UCSD-AML1 (cell line): Measurements from ENCODE around the gene TFCP2L1.

Source experiments
- DNase-seq: peaks from one replicate; lab custom pipeline; 2025; ENCODE audit not compliant: unreplicated experiment; lab: John Stamatoyannopoulos, UW

Gene TFCP2L1

DNA sequence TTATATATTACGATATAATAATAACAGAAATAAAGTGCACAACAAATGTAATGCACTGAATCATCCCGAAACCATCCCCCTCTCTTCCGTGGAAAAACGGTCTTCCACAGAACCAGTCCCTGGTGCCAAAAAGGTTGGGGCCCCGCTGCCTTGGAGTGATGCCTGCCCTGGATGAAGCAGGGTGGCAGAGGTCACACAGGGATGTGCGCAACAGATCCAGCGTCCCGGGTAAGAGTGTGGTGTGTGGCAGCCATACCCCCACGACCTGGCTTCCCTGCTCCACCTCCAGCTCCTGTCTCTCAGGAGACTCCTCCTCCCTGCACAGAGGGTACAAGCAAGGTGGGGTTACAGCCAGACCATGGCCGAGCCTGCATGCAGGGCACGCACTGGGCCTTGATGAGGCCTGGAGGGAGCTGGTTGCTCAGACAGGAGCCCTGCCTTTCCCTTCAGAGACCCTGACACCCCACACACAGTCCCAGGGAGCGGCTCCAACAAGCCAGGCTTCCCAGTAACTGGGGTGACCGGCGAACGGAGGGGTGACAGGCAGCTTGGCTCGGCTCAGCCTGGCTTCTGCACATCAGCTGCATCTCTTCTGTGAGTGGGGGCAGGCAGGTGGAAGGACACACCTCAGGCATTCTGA lies 41.1 kb downstream of the TFCP2L1 start:
- DNase-seq = no peak

DNA sequence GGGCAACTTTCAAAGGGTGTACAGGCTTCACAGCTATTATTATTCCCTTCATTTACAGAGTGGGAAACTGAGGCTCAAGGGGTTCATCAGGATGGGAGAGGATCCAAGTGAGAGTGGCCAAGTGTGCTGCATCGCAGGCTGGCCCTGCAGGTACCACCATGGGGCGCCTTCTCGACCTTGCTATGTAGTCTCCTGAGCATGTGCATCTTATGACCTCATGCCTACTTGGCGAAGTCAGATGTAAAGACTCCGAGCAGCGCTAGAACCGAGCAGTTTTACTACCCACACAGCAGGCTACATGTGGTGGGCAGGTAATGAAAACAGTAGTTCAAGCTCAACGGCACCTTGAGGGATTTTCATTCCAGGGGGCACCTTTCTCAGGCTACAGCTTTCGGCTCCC lies 42.0 kb downstream of the TFCP2L1 start:
- DNase-seq = no peak

DNA sequence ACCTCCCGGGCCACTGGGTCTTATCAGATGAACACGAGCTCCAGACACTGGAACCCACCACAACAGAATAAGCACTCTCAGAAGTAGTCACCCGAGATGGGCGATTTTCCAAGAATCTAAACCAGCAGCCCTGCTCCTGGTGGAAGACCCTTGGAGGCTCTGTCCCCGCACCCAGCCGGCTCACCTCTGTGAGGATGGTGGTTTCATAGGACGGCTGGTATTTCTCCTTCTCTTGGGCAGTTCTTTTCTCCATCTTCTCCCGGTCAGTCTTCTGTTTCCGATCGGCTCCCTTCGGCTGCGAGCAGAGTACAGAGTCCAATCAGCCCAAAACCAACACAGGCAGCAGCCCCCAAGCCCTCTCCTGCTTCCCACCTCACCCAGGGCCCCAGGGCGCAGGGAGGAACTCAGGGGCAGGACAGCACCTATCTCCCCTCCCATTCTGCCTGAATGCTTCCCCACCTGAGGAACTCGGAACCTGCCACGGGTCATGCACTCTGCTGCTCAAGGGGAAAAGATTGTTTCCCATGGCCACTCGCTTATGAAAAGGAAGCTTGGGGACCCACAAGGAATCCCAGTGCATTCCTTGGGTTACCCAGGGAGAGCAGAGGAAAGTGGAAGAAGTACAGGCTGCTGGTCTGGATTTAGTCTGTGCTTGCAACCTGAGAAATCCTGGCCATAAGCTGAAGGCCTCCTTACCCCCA lies 42.7 kb downstream of the TFCP2L1 start:
- DNase-seq = no peak

DNA sequence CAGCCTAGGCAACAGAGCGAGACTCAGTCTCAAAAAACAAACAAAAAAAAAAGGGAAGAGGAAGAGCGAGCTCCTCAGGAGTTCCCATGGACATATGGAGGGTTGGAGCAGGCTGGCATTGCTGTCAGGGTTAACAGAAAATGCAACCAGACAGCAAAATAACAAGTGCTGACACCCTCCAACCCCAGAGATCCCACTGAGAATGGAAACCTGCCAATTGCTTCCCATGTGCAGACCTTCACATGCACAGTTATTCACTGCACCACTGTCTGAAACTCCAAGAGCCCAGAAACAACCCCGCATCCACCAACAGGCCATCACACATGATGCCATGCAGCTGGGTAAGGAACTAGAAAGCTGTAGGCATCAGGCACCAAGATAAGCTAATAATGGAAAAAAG lies 43.5 kb downstream of the TFCP2L1 start:
- DNase-seq = no peak

DNA sequence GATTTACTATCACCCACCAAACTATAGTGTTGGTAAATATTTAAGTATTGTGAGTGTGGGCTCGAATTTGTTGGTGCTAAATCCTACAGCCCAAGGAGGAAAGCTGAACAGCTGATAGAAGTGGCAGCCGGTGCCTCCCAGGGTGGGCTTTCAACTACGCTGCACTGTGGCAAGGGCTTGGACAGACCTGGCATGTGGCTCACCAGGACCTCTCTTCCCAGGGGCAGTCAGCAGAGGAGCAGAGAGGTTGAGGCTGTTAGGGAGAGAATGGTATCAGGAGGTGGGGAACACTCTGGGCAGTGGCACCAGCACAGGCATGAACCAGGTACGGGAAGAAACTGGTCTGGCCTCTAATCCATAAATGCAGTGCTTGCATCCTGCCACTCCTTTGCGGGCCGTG lies 44.6 kb downstream of the TFCP2L1 start:
- no peak for DNase-seq

DNA sequence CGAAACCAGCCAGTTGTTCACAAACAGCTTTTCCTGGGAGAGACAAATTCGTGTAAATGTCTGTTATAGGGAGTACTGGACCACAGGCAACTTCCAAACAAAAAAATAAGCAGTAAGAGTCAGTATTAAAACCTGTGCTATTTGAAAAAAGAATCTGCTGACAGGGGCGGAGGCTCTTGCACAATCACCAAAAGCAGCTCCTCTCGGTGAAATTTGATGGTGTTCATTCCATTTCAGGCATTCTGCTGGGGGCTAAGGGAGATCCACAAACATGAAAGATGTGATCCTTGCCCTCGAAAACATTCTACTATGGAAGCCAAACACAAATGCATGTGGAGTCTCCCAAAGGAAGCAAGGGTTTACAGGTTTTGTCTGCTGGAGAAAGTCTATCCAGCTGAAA lies 45.0 kb downstream of the TFCP2L1 start:
- no peak for DNase-seq

DNA sequence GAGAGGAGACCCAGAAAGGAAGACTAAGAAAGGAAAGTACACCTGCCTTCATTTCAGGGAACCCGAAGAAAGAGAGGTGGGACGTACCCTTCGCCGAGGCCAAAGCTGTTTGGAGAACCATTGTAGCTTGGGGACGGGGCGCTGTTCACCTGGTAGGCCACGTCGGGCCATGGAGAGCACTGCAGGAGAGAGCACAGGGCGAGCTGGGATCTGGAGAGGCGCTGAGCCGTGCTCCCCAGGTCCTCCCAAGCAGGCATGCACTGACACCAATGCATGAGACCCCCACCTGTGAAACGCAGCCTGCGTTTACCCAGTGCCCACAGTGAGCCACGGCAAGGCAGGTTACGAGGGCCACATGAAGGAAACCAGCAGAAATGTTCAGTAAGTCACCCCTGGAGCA lies 45.5 kb downstream of the TFCP2L1 start:
- DNase-seq = no peak

DNA sequence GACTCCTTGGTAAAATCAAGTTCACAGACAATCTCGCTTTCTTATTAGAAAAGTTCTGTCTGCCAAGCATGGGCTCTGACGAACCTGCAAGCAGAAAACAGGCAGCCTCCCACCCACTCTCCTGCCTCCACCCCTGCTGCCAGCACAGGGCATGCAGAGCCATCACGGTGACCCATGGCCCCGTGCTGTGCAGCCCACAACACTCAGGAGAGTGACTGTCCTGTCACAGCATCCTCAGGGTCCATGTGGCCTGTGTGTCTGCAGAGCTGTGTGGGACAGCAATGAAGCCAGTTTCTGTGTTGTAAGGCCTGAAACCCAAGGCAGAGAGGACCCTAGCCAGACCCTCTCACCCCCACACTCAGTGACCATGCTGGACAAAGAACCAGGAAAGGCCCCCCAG lies 46.2 kb downstream of the TFCP2L1 start:
- DNase-seq = no peak

DNA sequence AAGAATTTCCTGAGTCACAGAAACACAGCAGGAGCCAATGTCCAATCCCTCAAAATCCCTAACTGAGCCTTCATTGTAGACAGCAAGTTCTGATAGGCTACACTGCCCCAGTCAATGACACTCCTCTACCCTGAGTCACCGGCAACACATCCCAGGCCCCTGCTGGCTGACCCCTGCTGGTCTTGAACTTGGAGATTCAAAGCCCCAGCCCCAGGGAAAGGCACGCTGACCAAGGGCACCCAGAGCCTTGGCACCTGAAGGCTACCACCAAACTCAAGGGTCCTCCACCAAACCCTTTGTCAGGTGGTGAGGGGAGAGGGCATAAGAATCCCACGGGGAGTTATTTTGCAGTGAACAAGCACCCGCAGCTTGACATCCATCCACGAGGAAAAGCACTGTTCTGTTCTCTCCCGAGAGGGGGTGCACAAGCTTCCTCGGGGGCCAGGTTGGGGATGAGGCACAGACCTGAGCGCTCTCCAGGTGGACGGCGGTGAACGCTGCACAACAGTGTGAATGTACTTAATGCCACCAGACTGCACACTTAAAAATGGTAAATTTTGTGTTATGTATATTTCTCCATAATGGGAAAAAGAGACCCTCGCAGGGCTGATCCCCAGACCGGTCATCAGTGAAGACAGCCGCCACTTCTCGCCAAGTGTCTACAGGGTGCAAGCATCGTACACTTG lies 46.9 kb downstream of the TFCP2L1 start:
- no peak for DNase-seq

DNA sequence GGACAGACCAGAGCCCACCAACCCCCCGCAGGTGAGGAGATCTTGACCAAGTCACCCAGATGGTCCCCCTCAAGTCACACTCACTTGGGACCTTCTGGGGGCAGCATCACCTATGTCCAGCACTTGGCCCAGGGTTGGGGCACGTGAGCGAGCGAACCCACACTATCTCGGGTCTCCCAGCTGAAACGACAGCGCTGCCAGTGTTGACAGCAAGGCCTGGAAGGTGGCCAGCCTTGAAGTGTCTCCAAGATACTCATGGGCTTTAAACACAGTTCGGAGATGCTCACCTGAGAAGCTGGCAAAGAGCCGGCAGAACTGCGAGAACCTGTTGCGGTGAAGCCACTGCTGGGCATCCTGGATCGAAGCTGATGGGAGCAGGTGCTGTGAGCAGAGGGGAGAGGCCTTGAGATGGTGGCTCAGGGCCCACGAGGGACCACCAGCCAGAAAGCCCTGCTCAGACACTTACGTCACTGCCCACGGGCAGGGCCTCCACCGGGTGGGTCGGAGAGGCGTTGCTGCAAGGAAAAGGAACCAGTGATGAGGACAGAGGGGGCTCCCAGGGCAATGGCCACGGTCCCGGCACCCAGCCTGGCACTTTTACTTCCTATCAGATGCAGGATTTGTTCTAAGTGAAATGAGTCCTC lies 47.5 kb downstream of the TFCP2L1 start:
- DNase-seq = no peak

DNA sequence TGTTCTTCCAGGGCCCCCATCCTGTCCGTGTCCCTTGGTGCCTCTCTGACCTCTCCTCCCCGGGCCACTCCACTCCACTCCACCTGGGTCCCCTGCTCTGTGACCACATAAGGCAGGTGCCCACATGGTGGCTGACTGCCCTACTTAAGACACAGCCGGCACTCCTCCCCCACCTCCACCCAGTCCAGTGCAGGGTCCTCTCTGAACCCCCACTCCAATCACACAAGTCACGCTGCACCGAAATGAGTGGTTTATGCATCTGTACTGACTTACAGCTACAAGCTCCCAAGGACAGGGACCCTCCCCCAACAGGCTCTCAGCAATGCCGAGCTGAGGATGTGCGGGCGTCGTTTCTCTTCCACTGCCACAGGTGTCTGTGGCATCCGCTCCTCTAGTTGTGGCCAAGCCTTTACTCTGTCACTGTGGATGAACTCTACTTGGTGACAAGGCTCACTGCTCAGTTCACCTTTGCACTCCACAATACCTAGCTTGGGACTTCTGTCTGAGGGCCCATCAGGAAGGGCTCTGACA lies 48.3 kb downstream of the TFCP2L1 start:
- DNase-seq = no peak

DNA sequence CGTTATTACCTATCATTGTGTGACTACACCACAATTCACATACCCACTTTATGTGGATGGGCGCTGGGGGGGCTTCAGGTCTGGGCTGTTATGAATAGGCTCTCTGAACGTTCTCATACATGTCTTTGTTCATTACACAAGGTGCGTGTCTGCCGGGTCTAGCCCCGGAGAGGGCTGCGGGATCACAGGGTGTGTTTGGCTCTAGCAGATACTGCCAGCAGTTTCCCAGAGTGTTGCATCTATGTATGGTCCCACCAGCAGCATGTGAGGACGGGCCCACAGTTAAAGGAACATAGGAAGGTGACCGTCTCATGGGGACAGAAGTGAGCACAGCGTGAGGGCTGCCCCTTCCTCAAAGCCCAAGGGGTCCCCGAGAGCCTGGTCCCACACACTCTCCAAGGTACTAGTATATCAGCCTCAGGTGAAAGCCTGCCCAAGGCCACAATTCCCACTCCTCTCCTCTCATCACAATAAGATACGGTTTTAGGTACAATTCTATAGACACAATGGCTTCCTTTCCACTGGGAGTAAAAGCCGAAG lies 48.8 kb downstream of the TFCP2L1 start:
- DNase-seq = no peak

DNA sequence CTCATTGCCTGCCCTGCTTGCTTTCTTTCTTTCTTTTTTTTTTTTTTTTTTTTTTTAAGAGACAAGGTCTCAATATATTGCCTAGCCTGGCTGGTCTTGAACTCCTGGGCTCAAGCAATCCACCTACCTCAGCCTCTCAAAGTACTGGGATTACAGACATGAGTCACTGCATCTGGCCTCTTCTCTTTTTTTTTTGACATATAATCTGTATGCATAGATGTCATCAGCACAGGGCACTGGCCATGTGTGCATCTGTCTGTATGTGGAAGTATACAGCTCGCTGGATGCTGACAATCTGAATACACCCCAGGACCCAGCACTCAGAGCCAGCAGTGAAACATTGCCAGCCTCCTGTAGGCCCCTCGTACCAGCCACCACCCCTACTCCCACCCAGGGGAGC lies 49.5 kb downstream of the TFCP2L1 start:
- DNase-seq = no peak

DNA sequence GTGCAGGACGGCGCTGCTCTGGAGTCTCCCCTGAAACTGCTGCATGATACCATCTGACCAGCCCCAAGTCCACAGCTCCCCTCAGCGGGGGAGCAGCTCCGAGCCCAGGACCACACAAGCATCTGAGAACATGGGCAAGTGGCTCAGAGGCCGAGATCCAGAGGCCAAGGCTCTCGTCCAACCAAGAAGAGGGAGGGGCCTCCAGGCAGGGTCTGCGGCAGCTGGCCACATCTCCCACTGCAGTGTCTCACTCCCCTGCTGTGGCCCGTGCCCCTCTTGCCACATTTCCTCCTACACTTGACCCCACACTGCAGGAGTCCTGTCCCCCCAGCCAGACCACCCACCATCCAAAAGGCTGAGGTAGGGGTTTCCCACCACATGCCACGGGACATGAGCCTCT lies 50.2 kb downstream of the TFCP2L1 start:
- no peak for DNase-seq

DNA sequence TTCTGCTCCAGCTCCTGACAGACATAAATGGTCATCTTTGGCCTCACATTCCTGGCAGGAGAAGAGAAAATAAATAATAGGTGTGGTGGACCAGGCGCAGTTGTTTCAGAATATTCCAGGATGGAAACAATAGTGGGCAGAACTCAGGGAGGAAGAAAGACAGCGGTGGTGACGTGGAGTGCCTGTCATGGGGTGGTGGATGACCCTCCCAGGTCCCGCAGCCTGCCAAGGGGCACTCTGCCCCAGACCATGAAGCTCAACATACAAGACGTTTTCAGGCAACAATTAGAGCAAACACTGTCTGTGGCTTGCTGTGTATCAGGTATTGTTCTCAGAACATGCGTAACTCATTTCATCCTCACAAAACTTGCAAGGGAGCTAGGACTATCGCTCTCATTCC lies 50.9 kb downstream of the TFCP2L1 start:
- DNase-seq = no peak

DNA sequence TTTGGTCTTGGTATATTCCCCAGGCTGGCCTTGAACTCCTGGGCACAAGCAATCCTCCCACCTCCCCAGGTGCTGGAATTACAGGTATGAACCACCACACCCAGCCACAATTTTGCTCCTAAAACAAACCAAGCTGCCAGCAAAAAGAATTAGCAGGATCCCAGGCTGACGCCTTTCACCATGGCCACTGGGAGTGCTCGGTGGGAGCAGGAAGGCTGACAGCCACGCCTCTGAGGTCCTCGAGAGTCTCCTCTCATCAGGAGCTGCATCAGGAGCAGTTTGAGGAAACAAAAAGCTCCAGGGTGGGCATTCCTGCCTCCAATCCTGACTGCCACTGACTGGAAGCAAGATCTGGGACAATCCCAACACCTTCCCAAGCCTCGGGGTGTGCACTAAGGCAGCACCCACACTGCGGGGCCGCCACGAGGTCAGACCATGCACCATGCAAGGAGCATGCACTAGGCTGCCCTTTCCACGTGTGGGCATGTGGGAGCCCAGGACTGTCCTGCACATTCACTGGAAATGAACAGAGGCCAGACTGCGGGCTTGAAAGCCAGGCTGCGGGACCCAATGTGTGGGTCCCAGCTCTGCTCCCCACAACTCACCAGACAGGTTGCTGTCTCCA lies 51.4 kb downstream of the TFCP2L1 start:
- no peak for DNase-seq

DNA sequence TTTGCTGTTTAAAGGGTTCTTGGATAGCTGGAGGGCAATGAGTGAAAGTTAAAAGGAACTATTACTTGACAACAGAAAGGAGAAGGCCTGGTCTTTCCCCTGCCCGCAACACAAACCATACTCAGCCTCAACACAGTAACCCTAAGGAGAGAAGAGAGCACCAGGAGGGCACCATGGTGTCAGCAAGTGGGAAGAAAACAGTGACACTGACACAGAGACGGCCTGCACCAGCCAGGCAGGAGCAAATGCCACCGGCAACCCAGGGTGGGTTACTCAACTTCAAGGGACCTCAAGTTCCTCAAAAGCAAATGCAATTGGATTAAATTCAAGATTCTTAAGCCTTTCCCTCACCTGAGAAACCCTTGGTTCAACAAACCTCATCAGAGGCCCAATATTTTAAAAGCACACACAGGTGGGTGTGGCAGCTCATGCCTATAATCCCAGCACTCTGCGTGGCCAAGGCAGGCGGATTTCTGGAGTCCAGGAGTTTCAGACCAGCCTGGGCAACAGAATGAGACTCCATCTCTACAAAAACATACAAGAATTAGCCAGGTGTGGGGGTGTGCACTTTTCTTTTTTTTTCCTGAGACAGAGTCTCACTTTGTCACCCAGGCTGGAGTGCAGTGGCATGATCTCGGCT lies 52.3 kb downstream of the TFCP2L1 start:
- no peak for DNase-seq

DNA sequence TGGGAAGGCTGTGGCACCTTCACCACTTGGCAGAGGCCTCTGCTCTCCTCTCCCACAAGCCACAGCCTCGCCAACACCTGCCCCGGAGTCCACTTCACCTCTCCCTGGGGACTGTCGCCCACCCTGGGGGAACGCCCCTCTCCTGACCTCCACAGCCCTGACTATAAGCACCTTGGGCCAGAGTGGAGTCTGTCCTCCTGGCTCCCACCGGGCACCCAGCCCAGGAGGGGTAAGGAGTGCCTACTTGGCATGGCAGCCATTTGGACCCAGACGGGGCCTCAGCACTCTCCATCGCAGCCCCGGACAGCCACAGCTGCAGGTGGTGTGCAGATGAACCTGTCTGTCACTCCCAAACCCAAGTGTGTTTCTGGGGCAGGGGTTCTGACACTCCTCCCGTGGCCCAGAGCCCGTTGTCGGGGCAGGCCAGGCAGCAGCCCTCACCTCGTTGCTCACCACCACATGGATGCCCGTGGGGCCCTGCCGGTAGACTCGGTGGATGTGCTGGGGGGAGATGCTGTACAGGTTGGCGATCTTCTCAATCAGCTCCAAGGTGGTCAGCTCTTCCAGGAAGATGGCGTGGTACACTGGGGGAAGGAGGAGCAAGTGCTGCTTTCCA lies 53.5 kb downstream of the TFCP2L1 start:
- DNase-seq = no peak

DNA sequence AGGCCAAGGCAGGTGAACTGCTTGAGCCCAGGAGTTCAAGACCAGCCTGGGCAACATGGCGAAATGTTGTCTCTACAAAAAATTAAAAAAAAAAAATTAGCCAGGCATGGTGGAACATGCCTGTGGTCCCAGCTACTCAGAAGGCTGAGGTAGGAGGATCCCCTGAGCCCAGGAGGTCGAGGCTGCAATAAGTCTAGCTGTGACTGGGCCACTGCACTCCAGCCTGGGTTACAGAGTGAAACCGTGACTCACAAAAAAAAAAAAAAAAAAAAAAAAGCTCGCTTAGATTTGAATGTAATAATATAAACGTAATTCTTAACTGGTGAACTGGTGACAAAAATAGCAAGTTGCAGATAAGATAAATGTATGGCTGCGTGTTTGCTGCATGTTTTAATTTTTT lies 56.5 kb downstream of the TFCP2L1 start:
- DNase-seq = no peak
